CD14-positive monocyte (primary cell): ENCODE results near the gene FGD4. TPM values are rescaled to one million over a fixed set of nuclear protein-coding genes. Genes with fewer than 3 reads are reported as not detected.

Experiments
- DNase-seq, 3 donors: peaks; one replicate each; pipeline ENCODE4 v3.0.0-alpha.2; 2011 to 2022
- H2AFZ ChIP-seq: 2 replicates; pipeline ENCODE4 v1.6.0; 2012; ENCODE audit warnings: mild to moderate bottlenecking, low read depth, low read length, inconsistent platforms; ENCODE audit not compliant: insufficient read depth, poor library complexity, severe bottlenecking
- H3K27ac ChIP-seq, 2 donors: 1 replicate in 1 of 2; 2 replicates in 1 of 2; pipeline ENCODE4 v1.5.1; 2012 to 2013; ENCODE audit warnings: low read length in 2 of 2, control low read depth in 1 of 2, inconsistent platforms in 1 of 2, low read depth in 1 of 2, mild to moderate bottlenecking in 1 of 2
- H3K27me3 ChIP-seq, 2 donors: one replicate each; pipeline versions ENCODE4 v1.6.0 to v1.6.1; 2011 to 2013; ENCODE audit warnings: low read length in 2 of 2; ENCODE audit not compliant: control insufficient read depth in 2 of 2, insufficient read depth in 2 of 2
- H3K36me3 ChIP-seq, 2 donors: replicated peaks in 1 of 2; 1 replicate in 1 of 2; 2 replicates in 1 of 2; pipeline versions ENCODE4 v1.5.1 to v1.6.1; 2012 to 2013; ENCODE audit warnings: low read length in 2 of 2, control low read depth in 1 of 2, inconsistent platforms in 1 of 2, mild to moderate bottlenecking in 1 of 2; ENCODE audit not compliant: insufficient read depth in 2 of 2, control insufficient read depth in 1 of 2
- H3K4me1 ChIP-seq, 2 donors: 1 replicate in 1 of 2; 2 replicates in 1 of 2; pipeline versions ENCODE4 v1.5.1 to v1.6.1; 2012 to 2013; ENCODE audit warnings: low read length in 2 of 2, control low read depth in 1 of 2, inconsistent platforms in 1 of 2, mild to moderate bottlenecking in 1 of 2, moderate library complexity in 1 of 2; ENCODE audit not compliant: insufficient read depth in 2 of 2, control insufficient read depth in 1 of 2
- H3K4me2 ChIP-seq: replicated peaks from 2 replicates; pipeline ENCODE3; 2012; ENCODE audit warnings: low read length, moderate library complexity, mild to moderate bottlenecking; ENCODE audit not compliant: poor library complexity, severe bottlenecking; ENCODE audit errors: extremely low read depth
- H3K4me3 ChIP-seq, 3 experiments: fragments of 200-600 bp in 1 of 3; sonication (generic) in 1 of 3; replicated peaks in 1 of 3; 1 replicate in 2 of 3; 2 replicates in 1 of 3; pipeline ENCODE4 v1.5.1; 2011 to 2013; ENCODE audit warnings: low read length in 3 of 3, mild to moderate bottlenecking in 3 of 3, control low read depth in 2 of 3, low read depth in 2 of 3, inconsistent platforms in 1 of 3, moderate library complexity in 1 of 3
- H3K79me2 ChIP-seq: 2 replicates; pipeline ENCODE4 v1.6.0; 2012; ENCODE audit warnings: mild to moderate bottlenecking, control low read depth, inconsistent platforms, low read length, moderate library complexity; ENCODE audit not compliant: insufficient read depth
- H3K9ac ChIP-seq: 2 replicates; pipeline ENCODE4 v1.6.0; 2017; ENCODE audit warnings: low read length, mild to moderate bottlenecking; ENCODE audit not compliant: insufficient read depth, poor library complexity, severe bottlenecking
- H3K9me3 ChIP-seq, 2 donors: replicated peaks in 1 of 2; 1 replicate in 1 of 2; 2 replicates in 1 of 2; pipeline versions ENCODE4 v1.5.1 to v1.6.1; 2012 to 2013; ENCODE audit warnings: low read length in 2 of 2, control low read depth in 1 of 2; ENCODE audit not compliant: control insufficient read depth in 1 of 2, insufficient read depth in 1 of 2
- H4K20me1 ChIP-seq: 2 replicates; pipeline ENCODE4 v1.6.0; 2012; ENCODE audit warnings: mild to moderate bottlenecking, low read length, control low read depth, moderate library complexity; ENCODE audit not compliant: insufficient read depth
- H3K27ac Mint-ChIP-seq, 7 donors: one replicate each; pipeline ENCODE4 v1.8.0; 2020; ENCODE audit warnings: mild to moderate bottlenecking in 7 of 7, mixed read lengths in 7 of 7, moderate library complexity in 6 of 7, inconsistent platforms in 2 of 7
- H3K27me3 Mint-ChIP-seq, 3 donors: one replicate each; pipeline ENCODE4 v1.8.0; 2021 to 2022; ENCODE audit warnings: low read depth in 3 of 3, mild to moderate bottlenecking in 3 of 3, mixed read lengths in 3 of 3, moderate library complexity in 3 of 3, inconsistent platforms in 1 of 3
- H3K36me3 Mint-ChIP-seq, 2 donors: one replicate each; pipeline ENCODE4 v1.8.0; 2020; ENCODE audit warnings: mixed read lengths in 2 of 2, inconsistent platforms in 1 of 2, mild to moderate bottlenecking in 1 of 2
- H3K4me1 Mint-ChIP-seq: one replicate; pipeline ENCODE4 v1.8.0; 2020; ENCODE audit warnings: mild to moderate bottlenecking, mixed read lengths
- H3K4me3 Mint-ChIP-seq, 2 donors: one replicate each; pipeline ENCODE4 v1.8.0; 2020; ENCODE audit warnings: mild to moderate bottlenecking in 2 of 2, mixed read lengths in 2 of 2, moderate library complexity in 1 of 2
- H3K9me3 Mint-ChIP-seq, 7 donors: one replicate each; pipeline ENCODE4 v1.8.0; 2020 to 2022; ENCODE audit warnings: mixed read lengths in 7 of 7, mild to moderate bottlenecking in 6 of 7, moderate library complexity in 6 of 7, inconsistent platforms in 2 of 7
- CTCF ChIP-seq: fragments of 200-600 bp; IDR thresholded peaks from one replicate; pipeline ENCODE4 v1.8.0; 2022; ENCODE audit warnings: antibody characterized with exemption, mild to moderate bottlenecking
- WGBS: methylation state at CpG from one replicate; pipeline ENCODE4 v1.1.5; 2013; ENCODE audit warnings: missing lambda C conversion rate; ENCODE audit not compliant: insufficient coverage; 5-methylcytosine and 5-hydroxymethylcytosine counted together
- intact Hi-C, 2 donors: fragments of 100-400 bp; cut with micrococcal nuclease; formaldehyde crosslinking; loops; one replicate each; pipeline versions ENCODE4 v1.15.0 to v1.15.1; 2023
- polyA plus RNA-seq, 3 donors: library from polyadenylated mRNA; depleted of rRNA in 1 of 3; unstranded in 2 of 3; stranded (reverse) in 1 of 3; fragments of 300-500 nt in 2 of 3; fragments of >200 nt in 1 of 3; fragmentation: Illumina TruSeq in 2 of 3; gene quantifications; 1 replicate in 2 of 3; 2 replicates in 1 of 3; pipeline ENCODE4 v1.2.3, GENCODE V29; 2012 to 2021

The FGD4 gene
- polyA plus RNA-seq, 3 donors, result 5.3 to 34.4 (median 6.0) TPM

- H4K20me1 ChIP-seq, result no peaks in the 10 kb centered on the region
- H3K36me3 ChIP-seq, result no peaks in the 10 kb centered on the region
- Mint-ChIP-seq H3K27ac (peak overlapping the region; percentile 14 to 84 (median 77)), H3K4me3 (peak overlapping the region in 1 of 2 donors; percentile 77), H3K9me3 (peaks cover 0 to 5% (median 0%) of the 10 kb centered on the region in 7 donors), H3K4me1 (peaks cover 40% of the 10 kb centered on the region), H3K36me3 (peaks cover 5 to 6% of the 10 kb centered on the region in 2 donors), H3K27me3 (peaks cover 0 to 4% (median 0%) of the 10 kb centered on the region in 3 donors)
- peak overlapping the region; percentile 35 for H3K4me2 ChIP-seq
- TF ChIP-seq CTCF, result no peak
- no peaks in the 10 kb centered on the region for H3K27me3 ChIP-seq
- no peak overlapping the region for H3K9ac ChIP-seq
- no CpG with 5 or more reads among the region's 1 CpG for WGBS
- H3K4me3 ChIP-seq, result peak overlapping the region in 1 of 3 experiments; percentile 47
- peak overlapping the region in 1 of 2 donors; percentile 68 for H3K27ac ChIP-seq
- peaks cover 11% of the 10 kb centered on the region for H3K79me2 ChIP-seq
- H3K9me3 ChIP-seq, result no peaks in the 10 kb centered on the region
- peaks cover 46 to 47% of the 10 kb centered on the region in 2 donors for H3K4me1 ChIP-seq
- DNase-seq, result no peak
- intact Hi-C loops, result no loop called here
- H2AFZ ChIP-seq, result no peak overlapping the region
Measured at GRCh38 chr12:32475724-32476123, 76.4 kb downstream of the FGD4 start.

GRCh38 chr12:32476446-32476845 is 77.1 kb downstream of the FGD4 start:
- Histone ChIP-seq H3K4me3 (peak overlapping the region in 1 of 3 experiments; percentile 47), H3K9me3 (no peaks in the 10 kb centered on the region), H3K4me2 (peak overlapping the region; percentile 35), H3K36me3 (no peaks in the 10 kb centered on the region), H2AFZ (no peak overlapping the region), H3K27me3 (no peaks in the 10 kb centered on the region), H3K27ac (peak overlapping the region in 1 of 2 donors; percentile 68), H4K20me1 (no peaks in the 10 kb centered on the region), H3K9ac (no peak overlapping the region), H3K4me1 (peaks cover 53 to 54% of the 10 kb centered on the region in 2 donors), H3K79me2 (peaks cover 14% of the 10 kb centered on the region)
- DNase-seq, result peak in 2 of 3 donors; percentile 50 to 54
- H3K4me1 Mint-ChIP-seq, result peaks cover 46% of the 10 kb centered on the region
- peaks cover 0 to 4% (median 0%) of the 10 kb centered on the region in 3 donors for H3K27me3 Mint-ChIP-seq
- intact Hi-C loops, result no loop called here
- no peak for TF ChIP-seq CTCF
- WGBS, result 50% methylated on average over 1 of the region's 3 CpGs
- H3K9me3 Mint-ChIP-seq, result peaks cover 0 to 5% (median 0%) of the 10 kb centered on the region in 7 donors
- H3K4me3 Mint-ChIP-seq, result no peak overlapping the region
- peaks cover 4 to 5% of the 10 kb centered on the region in 2 donors for H3K36me3 Mint-ChIP-seq
- peak overlapping the region; percentile 14 to 84 (median 75) for H3K27ac Mint-ChIP-seq
